Measurements from ENCODE around the gene NEK7.

- TF ChIP-seq, protein P1, sequence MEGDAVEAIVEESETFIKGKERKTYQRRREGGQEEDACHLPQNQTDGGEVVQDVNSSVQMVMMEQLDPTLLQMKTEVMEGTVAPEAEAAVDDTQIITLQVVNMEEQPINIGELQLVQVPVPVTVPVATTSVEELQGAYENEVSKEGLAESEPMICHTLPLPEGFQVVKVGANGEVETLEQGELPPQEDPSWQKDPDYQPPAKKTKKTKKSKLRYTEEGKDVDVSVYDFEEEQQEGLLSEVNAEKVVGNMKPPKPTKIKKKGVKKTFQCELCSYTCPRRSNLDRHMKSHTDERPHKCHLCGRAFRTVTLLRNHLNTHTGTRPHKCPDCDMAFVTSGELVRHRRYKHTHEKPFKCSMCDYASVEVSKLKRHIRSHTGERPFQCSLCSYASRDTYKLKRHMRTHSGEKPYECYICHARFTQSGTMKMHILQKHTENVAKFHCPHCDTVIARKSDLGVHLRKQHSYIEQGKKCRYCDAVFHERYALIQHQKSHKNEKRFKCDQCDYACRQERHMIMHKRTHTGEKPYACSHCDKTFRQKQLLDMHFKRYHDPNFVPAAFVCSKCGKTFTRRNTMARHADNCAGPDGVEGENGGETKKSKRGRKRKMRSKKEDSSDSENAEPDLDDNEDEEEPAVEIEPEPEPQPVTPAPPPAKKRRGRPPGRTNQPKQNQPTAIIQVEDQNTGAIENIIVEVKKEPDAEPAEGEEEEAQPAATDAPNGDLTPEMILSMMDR (IDR thresholded peaks at IDR 0.05), result no peak
- no peak for TF ChIP-seq POLR2A (IDR thresholded peaks at IDR 0.05)
Observed at GRCh38 chr1:198109371-198109715, 47.5 kb upstream of the NEK7 start.

Data from right lobe of liver (tissue), 4 donors.